ENCODE data around the gene AMBRA1.

AMBRA1 gene

GRCh38 chr11:46450846-46451477, 142.9 kb downstream of the AMBRA1 start:
- H3K9me3 ChIP-seq (ENCODE audit: control insufficient read depth in 1 of 2, low read length in 2 of 2) = no peaks in the 10 kb centered on the region
- H3K27me3 ChIP-seq (ENCODE audit: control insufficient read depth in 1 of 2, insufficient read depth in 2 of 2, low read length in 2 of 2) = no peaks in the 10 kb centered on the region
- H3K9ac ChIP-seq (ENCODE audit: low read depth in 1 of 2, low read length in 2 of 2) = no peak overlapping the region
- H3K4me1 ChIP-seq (ENCODE audit: control insufficient read depth in 1 of 2, insufficient read depth in 2 of 2, low read length in 2 of 2) = peaks cover 0 to 4% of the 10 kb centered on the region in 2 donors
- H3K36me3 ChIP-seq (ENCODE audit: control insufficient read depth in 1 of 2, insufficient read depth in 2 of 2, low read length in 2 of 2) = no peaks in the 10 kb centered on the region
- H3K27ac ChIP-seq (ENCODE audit: low read depth, low read length) = no peak overlapping the region
- no peak overlapping the region for H3K4me3 ChIP-seq (ENCODE audit: low read depth in 1 of 2, low read length in 2 of 2)

- H3K4me1 ChIP-seq (ENCODE audit: control insufficient read depth in 1 of 2, insufficient read depth in 2 of 2, low read length in 2 of 2) = no peaks in the 10 kb centered on the region
- H3K27me3 ChIP-seq (ENCODE audit: control insufficient read depth in 1 of 2, insufficient read depth in 2 of 2, low read length in 2 of 2) = no peaks in the 10 kb centered on the region
- H3K36me3 ChIP-seq (ENCODE audit: control insufficient read depth in 1 of 2, insufficient read depth in 2 of 2, low read length in 2 of 2) = peaks cover 0 to 10% of the 10 kb centered on the region in 2 donors
- no peaks in the 10 kb centered on the region for H3K9me3 ChIP-seq (ENCODE audit: control insufficient read depth in 1 of 2, low read length in 2 of 2)
- no peak overlapping the region for H3K9ac ChIP-seq (ENCODE audit: low read depth in 1 of 2, low read length in 2 of 2)
- no peak overlapping the region for H3K27ac ChIP-seq (ENCODE audit: low read depth, low read length)
- H3K4me3 ChIP-seq (ENCODE audit: low read depth in 1 of 2, low read length in 2 of 2) = no peak overlapping the region
These were observed 146.3 kb downstream of the AMBRA1 start for GRCh38 chr11:46447544-46447943.

- Histone ChIP-seq H3K4me3 (ENCODE audit: low read depth in 1 of 2, low read length in 2 of 2) (no peak overlapping the region), H3K36me3 (ENCODE audit: control insufficient read depth in 1 of 2, insufficient read depth in 2 of 2, low read length in 2 of 2) (peaks cover 4 to 20% of the 10 kb centered on the region in 2 donors), H3K4me1 (ENCODE audit: control insufficient read depth in 1 of 2, insufficient read depth in 2 of 2, low read length in 2 of 2) (no peaks in the 10 kb centered on the region), H3K27me3 (ENCODE audit: control insufficient read depth in 1 of 2, insufficient read depth in 2 of 2, low read length in 2 of 2) (no peaks in the 10 kb centered on the region), H3K9me3 (ENCODE audit: control insufficient read depth in 1 of 2, low read length in 2 of 2) (no peaks in the 10 kb centered on the region), H3K27ac (ENCODE audit: low read depth, low read length) (no peak overlapping the region), H3K9ac (ENCODE audit: low read depth in 1 of 2, low read length in 2 of 2) (no peak overlapping the region)
These were observed 147.7 kb downstream of the AMBRA1 start for GRCh38 chr11:46445920-46446771.

- Histone ChIP-seq H3K27ac (ENCODE audit: low read depth, low read length) (no peak overlapping the region), H3K4me1 (ENCODE audit: control insufficient read depth in 1 of 2, insufficient read depth in 2 of 2, low read length in 2 of 2) (no peaks in the 10 kb centered on the region), H3K4me3 (ENCODE audit: low read depth in 1 of 2, low read length in 2 of 2) (no peak overlapping the region), H3K27me3 (ENCODE audit: control insufficient read depth in 1 of 2, insufficient read depth in 2 of 2, low read length in 2 of 2) (no peaks in the 10 kb centered on the region), H3K36me3 (ENCODE audit: control insufficient read depth in 1 of 2, insufficient read depth in 2 of 2, low read length in 2 of 2) (peaks cover 4 to 20% of the 10 kb centered on the region in 2 donors), H3K9ac (ENCODE audit: low read depth in 1 of 2, low read length in 2 of 2) (no peak overlapping the region), H3K9me3 (ENCODE audit: control insufficient read depth in 1 of 2, low read length in 2 of 2) (no peaks in the 10 kb centered on the region)
These were observed 148.5 kb downstream of the AMBRA1 start for GRCh38 chr11:46445192-46445919.

GRCh38 chr11:46444305-46444704, 149.5 kb downstream of the AMBRA1 start:
- Histone ChIP-seq H3K4me3 (ENCODE audit: low read depth in 1 of 2, low read length in 2 of 2) (no peak overlapping the region), H3K9ac (ENCODE audit: low read depth in 1 of 2, low read length in 2 of 2) (no peak overlapping the region), H3K27ac (ENCODE audit: low read depth, low read length) (no peak overlapping the region), H3K27me3 (ENCODE audit: control insufficient read depth in 1 of 2, insufficient read depth in 2 of 2, low read length in 2 of 2) (no peaks in the 10 kb centered on the region), H3K36me3 (ENCODE audit: control insufficient read depth in 1 of 2, insufficient read depth in 2 of 2, low read length in 2 of 2) (peaks cover 4 to 20% of the 10 kb centered on the region in 2 donors), H3K4me1 (ENCODE audit: control insufficient read depth in 1 of 2, insufficient read depth in 2 of 2, low read length in 2 of 2) (no peaks in the 10 kb centered on the region), H3K9me3 (ENCODE audit: control insufficient read depth in 1 of 2, low read length in 2 of 2) (no peaks in the 10 kb centered on the region)

GRCh38 chr11:46438211-46438610, 155.6 kb downstream of the AMBRA1 start:
- Histone ChIP-seq H3K4me3 (ENCODE audit: low read depth in 1 of 2, low read length in 2 of 2) (no peak overlapping the region), H3K4me1 (ENCODE audit: control insufficient read depth in 1 of 2, insufficient read depth in 2 of 2, low read length in 2 of 2) (peaks cover 5 to 11% of the 10 kb centered on the region in 2 donors), H3K36me3 (ENCODE audit: control insufficient read depth in 1 of 2, insufficient read depth in 2 of 2, low read length in 2 of 2) (peaks cover 13 to 31% of the 10 kb centered on the region in 2 donors), H3K9ac (ENCODE audit: low read depth in 1 of 2, low read length in 2 of 2) (no peak overlapping the region), H3K27me3 (ENCODE audit: control insufficient read depth in 1 of 2, insufficient read depth in 2 of 2, low read length in 2 of 2) (no peaks in the 10 kb centered on the region), H3K9me3 (ENCODE audit: control insufficient read depth in 1 of 2, low read length in 2 of 2) (no peaks in the 10 kb centered on the region), H3K27ac (ENCODE audit: low read depth, low read length) (no peak overlapping the region)

GRCh38 chr11:46437122-46437689, 156.6 kb downstream of the AMBRA1 start:
- Histone ChIP-seq H3K36me3 (ENCODE audit: control insufficient read depth in 1 of 2, insufficient read depth in 2 of 2, low read length in 2 of 2) (peaks cover 18 to 28% of the 10 kb centered on the region in 2 donors), H3K4me3 (ENCODE audit: low read depth in 1 of 2, low read length in 2 of 2) (no peak overlapping the region), H3K4me1 (ENCODE audit: control insufficient read depth in 1 of 2, insufficient read depth in 2 of 2, low read length in 2 of 2) (peaks cover 5 to 11% of the 10 kb centered on the region in 2 donors), H3K27ac (ENCODE audit: low read depth, low read length) (no peak overlapping the region), H3K9me3 (ENCODE audit: control insufficient read depth in 1 of 2, low read length in 2 of 2) (no peaks in the 10 kb centered on the region), H3K9ac (ENCODE audit: low read depth in 1 of 2, low read length in 2 of 2) (no peak overlapping the region), H3K27me3 (ENCODE audit: control insufficient read depth in 1 of 2, insufficient read depth in 2 of 2, low read length in 2 of 2) (no peaks in the 10 kb centered on the region)

GRCh38 chr11:46436113-46436512, 157.7 kb downstream of the AMBRA1 start:
- H3K36me3 ChIP-seq (ENCODE audit: control insufficient read depth in 1 of 2, insufficient read depth in 2 of 2, low read length in 2 of 2) = peaks cover 21 to 27% of the 10 kb centered on the region in 2 donors
- H3K9ac ChIP-seq (ENCODE audit: low read depth in 1 of 2, low read length in 2 of 2) = no peak overlapping the region
- H3K4me1 ChIP-seq (ENCODE audit: control insufficient read depth in 1 of 2, insufficient read depth in 2 of 2, low read length in 2 of 2) = peaks cover 5 to 11% of the 10 kb centered on the region in 2 donors
- H3K27me3 ChIP-seq (ENCODE audit: control insufficient read depth in 1 of 2, insufficient read depth in 2 of 2, low read length in 2 of 2) = no peaks in the 10 kb centered on the region
- H3K27ac ChIP-seq (ENCODE audit: low read depth, low read length) = no peak overlapping the region
- no peaks in the 10 kb centered on the region for H3K9me3 ChIP-seq (ENCODE audit: control insufficient read depth in 1 of 2, low read length in 2 of 2)
- H3K4me3 ChIP-seq (ENCODE audit: low read depth in 1 of 2, low read length in 2 of 2) = no peak overlapping the region

GRCh38 chr11:46435679-46436078, 158.1 kb downstream of the AMBRA1 start:
- peaks cover 25 to 31% of the 10 kb centered on the region in 2 donors for H3K36me3 ChIP-seq (ENCODE audit: control insufficient read depth in 1 of 2, insufficient read depth in 2 of 2, low read length in 2 of 2)
- H3K27ac ChIP-seq (ENCODE audit: low read depth, low read length) = no peak overlapping the region
- H3K9me3 ChIP-seq (ENCODE audit: control insufficient read depth in 1 of 2, low read length in 2 of 2) = no peaks in the 10 kb centered on the region
- H3K9ac ChIP-seq (ENCODE audit: low read depth in 1 of 2, low read length in 2 of 2) = no peak overlapping the region
- no peak overlapping the region for H3K4me3 ChIP-seq (ENCODE audit: low read depth in 1 of 2, low read length in 2 of 2)
- peaks cover 5 to 11% of the 10 kb centered on the region in 2 donors for H3K4me1 ChIP-seq (ENCODE audit: control insufficient read depth in 1 of 2, insufficient read depth in 2 of 2, low read length in 2 of 2)
- no peaks in the 10 kb centered on the region for H3K27me3 ChIP-seq (ENCODE audit: control insufficient read depth in 1 of 2, insufficient read depth in 2 of 2, low read length in 2 of 2)
